Activated gamma-delta T cell treated with anti-CD3 and anti-CD28 coated beads, Interleukin-2, amount 50 U/mL, for 16 hours (primary cell): ENCODE results near the gene ITGB7.

Experiments used
- DNase-seq: peaks from one replicate; pipeline ENCODE4 v3.0.0-alpha.2; 2020; ENCODE audit warnings: low read depth

Gene ITGB7

DNA sequence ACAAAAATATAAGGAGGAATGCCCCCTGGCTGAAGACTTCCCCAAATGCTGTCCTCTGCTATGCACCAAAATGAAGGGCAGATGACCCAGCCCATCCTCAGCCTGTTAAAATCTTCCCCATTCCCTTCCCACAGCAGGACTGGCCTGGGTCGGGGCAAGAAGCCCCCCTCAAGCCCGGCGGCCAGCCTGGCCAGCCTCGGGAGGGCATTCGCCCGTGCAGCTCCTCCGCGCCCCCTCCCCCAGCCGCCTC, 24.5 kb upstream of the ITGB7 start:
- DNase-seq, result no peak

DNA sequence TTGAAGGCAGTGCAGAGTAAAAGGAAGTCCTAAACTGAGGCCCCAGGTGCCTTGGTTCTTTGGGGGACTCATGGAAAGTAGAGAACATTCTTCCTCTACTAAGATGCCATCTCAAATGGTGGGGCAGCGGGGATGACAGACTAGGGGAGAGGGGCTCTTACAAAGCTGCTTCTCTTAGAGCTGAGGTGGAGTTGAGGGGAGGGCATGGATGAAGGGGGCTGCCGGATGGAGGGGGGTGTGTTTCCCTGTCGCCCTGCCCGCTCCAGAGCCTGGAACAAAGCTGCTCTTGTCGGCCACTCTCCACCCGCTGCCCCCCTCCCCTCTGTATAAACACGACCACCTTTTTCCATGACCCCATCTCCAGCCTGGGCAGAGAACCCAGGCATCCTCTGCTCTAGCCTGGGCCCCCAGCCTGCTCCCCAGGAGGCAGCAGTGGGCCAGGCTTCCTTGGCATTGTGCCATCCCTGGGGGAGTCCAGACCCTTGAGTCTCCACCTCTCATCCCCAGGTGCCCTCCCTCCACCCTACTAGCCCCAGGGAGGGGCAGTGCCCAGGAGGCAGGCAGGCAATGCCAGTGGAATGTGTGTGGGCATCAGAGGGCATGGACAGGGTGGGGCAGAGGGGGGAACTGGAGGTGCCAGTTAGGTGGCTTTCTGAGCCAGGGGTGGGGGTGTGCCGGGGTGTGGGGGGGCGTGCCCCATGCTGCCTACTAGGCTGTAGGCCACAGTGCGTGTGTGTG, 23.2 kb upstream of the ITGB7 start:
- no peak for DNase-seq

DNA sequence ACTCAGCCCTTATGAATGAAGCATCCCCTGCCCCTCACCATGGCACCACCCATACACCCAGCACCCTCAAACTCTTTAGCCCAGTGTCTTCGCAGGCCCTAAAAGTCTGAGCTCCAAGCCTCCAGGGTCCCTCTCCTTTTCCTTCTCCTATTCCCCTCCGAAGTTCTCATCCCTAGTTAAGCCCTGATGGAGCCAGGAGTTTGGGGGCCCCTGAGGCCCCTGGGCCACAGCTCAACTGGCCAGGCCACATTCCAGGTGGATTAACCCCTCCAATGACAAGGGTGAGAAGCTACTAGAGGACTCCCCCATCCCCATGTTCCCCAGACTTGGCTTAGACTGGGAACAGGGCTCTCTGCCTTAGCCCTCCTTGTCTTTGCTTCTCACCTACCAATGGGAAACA, 22.4 kb upstream of the ITGB7 start:
- DNase-seq, result no peak

DNA sequence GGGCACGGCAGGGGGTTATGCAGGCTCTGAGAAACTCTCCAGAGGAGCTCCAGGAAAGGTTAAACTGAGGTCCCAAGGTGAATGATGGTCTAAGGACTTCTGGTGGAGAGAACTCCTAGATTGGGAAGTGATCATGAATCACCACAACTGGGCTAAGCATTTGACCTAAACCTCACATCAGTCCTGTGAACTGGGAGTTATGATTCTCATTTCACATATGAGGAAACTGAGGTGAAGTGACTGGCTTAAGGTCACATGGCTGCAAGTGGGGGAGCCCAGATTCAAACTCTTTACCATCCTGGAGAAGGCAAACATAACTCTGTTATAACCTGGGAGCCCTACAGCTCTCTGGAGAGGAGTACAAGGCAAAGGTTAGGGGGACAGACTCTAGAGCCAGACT, 20.8 kb upstream of the ITGB7 start:
- DNase-seq, result no peak

DNA sequence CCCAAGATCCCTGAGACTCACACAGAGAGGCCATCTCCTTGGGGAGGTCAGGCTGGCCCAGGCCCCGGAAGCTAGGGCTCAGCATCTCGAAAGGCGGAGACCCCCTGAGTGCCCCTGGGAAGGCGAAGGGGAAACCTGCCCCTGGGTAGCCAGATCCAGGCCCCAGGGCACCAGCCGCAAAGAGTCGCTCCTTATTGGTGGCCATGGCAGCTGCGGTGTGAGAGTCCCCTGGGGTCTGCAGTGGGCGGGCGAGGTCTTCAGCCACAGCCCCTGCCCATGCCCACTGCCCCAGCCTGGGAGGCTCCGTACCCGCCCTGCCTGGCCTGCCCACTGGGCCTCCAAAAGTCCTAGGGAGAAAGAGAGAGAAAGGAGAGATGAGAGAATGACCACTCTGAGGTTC, 20.3 kb upstream of the ITGB7 start:
- no peak for DNase-seq

DNA sequence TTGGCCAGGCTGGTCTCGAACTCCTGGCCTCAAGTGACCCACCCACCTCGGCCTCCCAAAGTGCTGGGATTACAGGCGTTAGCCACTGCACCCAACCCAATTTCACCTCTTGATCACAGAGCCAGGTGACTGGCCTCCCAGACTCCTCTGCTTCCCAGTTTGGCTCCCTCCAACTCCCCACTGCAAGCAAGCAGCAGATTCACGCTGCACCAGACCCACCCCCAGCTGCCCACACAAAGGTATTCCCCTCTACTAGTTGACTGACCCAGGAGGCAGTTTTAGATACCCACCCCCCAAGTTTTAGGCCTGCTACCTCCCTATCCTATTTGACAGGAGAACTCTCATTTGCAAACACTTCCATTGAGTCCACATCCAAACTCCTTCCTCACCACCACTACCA, 19.8 kb upstream of the ITGB7 start:
- DNase-seq, result no peak

DNA sequence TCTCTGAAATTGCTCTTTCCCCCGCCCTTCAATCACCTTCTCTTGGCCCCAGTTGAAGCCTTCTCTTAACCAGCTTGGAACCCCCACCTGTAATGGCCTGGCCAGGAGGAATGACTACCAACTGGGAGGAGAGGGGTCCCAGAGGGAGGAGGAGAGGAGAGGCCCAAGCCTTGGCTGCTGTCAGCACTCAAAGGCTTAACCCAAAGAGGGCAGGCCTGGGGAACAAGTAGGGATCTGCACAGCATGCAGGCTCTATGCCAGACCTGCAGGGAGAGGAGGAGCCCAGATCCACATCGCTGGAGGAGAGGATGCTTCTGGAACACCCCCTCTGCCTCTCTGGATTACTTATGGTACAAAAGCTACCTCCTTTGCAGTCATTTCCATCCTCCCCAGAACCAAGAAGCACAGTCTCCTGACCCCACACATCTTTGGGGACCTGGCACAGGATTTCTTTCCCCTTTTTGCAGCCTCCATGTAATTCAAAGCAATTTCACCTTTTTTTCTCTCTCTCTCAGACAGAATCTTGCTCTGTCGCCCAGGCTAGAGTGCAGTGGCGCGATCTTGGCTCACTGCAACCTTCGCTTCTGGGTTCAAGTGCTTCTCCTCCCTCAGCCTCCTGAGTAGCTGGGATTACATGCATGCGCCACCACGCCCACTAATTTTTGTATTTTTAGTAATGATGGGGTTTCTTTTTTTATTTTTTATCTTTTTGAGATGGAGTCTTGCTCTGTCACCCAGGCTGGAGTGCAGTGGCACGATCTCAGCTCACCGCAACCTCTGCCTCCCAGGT, 18.8 kb upstream of the ITGB7 start:
- DNase-seq, result no peak

DNA sequence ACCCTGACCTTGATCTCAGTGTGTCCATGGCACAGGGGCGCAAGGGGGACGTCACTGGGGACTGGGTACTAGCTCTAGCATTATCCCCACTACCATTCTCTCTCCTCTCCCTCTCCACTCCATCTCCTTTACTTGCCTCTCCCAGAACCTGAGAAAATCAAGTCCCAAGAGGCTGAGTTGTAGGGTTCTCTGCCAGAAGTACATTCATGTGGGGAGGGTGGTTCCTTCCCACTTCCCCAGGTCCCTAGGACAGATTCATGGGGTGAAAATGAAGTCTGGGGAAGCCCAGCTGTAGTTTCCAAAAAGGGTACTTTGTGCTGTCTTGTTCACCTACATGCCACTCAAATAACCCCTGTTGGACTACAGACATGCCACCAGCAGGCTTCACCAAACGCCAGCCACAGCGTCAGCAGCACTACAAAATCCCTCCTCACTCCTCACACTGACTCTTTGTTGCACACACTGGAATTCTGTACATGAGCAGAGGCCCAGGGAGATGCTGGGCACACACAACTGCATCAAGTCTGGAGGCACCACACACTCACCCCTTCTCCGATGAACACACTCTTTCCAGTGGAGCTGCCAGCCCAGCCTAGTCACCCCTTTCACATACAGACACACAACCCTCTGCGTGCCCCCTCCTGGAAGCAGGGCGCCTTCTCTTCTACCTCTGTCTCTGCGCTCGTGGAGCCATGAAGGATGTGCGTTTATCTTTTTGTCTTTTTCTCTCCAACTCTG, 18.0 kb upstream of the ITGB7 start:
- no peak for DNase-seq

DNA sequence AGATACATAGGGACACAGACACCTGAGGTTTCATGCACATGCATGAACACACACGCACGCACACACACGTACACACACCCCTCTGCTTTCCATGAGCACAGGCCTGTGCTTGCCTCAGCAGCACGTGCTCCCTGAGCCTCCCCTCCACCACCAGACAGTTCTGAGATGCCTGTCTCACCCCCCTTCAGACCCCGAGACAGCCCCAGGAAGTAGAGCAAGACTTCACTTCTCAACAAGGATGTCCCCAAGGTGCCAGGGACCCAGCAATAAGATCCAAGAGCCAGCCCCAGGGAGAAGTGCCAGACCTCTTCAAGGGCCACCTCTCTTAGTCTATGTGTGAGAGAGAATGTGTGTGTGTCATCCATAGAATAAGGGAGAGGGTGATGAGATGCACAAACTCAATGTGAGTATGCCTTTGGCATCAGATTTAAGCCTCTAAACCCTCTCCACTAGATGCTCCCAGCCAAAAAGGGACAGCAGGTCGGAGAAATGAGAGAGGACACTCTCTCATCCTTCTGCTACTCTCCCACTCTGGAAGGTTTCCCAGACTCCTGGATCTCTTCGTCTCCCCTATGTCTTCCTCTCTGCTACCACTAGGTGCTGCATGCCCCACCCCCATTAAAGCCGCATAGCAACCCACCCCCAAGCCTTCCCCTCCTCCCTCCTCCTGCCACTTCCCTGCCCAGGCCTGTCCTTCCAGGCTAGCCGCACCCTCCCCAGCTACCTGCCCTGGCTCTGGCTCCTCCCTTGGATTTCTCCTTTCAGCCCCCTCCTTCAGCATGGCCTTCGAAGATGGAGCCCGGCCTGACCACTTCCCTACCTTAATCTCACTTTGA, 17.2 kb upstream of the ITGB7 start:
- DNase-seq, result no peak

DNA sequence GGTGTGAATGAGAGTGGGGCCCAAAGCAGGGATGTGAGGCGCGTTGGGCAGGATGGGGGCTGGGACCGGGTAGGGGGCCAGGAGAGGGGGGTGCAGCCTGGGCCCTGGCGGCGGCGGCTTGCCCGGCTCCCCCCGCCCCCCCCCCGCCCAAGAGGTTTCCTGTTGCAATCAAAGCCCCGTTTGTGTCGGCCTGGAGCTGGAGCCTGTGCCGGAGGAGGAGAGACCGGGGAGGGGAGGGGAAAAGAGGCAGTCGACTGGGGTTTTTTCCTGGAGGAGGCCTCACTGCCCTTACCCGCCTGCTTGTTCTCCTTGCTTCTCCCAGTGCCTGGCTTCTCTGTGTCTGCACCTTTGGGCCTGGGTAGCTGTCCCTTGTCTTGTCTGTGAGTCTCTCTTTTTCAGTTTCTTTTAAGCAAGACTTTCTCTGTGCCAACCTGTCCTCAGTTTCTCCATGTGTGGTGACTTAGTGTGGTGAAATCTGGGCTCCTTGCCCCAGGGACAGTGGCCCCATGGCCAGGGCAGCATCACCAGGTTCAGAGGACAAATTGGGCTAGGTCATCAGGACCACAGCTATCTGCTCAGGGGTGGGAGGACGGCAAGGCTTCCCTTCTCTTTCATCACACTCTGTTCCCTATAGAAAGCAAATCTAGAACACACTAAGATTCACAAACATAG, 16.5 kb upstream of the ITGB7 start:
- no peak for DNase-seq

DNA sequence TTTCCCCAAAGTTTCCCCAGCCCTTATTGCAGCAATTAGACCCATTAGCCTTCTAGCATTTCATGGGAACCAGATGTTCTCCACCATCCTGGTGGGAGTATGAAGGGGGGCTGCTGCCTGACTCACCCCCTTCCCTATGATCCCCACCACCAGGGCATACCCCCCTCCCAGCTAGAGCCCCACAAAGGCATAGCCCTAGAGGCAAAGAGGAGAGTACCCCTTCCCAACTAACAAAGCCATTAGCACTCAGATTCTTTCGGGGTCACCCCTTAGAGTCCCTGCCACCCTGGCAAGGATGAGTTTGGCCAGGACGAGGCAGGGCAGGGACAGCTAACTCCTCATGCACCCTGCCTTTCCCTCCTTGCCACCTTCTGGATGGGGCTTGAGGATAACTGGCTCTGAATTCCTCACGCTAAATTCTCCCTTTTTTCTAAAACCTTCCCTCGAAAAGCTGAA, 15.8 kb upstream of the ITGB7 start:
- DNase-seq, result no peak

DNA sequence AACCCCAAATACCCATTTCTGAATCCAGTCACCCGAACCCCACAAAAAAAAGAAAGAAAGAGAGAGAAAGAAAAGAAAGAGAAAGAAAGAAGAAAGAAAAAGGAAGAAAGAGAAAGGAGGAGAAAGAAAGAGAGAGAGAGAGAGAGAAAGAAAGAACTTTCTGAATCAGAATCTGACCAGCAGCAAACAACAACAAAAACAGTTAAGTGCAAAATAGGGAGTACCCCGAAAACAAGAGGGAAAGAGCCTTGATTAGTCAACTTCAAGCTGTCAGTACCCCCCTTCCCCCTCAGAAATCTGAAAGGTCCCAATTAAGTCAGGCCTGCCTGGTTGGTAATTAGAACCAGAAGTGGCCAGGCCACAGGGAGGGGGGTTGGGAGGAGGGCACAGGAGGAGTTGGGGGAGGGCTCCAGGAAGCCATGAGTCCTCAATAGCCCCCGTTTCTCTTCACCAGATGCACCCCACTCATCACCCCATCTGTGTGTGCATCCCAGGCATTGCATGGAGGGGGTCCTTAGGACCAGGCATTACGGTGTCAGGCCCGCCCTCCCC, 15.2 kb upstream of the ITGB7 start:
- no peak for DNase-seq

DNA sequence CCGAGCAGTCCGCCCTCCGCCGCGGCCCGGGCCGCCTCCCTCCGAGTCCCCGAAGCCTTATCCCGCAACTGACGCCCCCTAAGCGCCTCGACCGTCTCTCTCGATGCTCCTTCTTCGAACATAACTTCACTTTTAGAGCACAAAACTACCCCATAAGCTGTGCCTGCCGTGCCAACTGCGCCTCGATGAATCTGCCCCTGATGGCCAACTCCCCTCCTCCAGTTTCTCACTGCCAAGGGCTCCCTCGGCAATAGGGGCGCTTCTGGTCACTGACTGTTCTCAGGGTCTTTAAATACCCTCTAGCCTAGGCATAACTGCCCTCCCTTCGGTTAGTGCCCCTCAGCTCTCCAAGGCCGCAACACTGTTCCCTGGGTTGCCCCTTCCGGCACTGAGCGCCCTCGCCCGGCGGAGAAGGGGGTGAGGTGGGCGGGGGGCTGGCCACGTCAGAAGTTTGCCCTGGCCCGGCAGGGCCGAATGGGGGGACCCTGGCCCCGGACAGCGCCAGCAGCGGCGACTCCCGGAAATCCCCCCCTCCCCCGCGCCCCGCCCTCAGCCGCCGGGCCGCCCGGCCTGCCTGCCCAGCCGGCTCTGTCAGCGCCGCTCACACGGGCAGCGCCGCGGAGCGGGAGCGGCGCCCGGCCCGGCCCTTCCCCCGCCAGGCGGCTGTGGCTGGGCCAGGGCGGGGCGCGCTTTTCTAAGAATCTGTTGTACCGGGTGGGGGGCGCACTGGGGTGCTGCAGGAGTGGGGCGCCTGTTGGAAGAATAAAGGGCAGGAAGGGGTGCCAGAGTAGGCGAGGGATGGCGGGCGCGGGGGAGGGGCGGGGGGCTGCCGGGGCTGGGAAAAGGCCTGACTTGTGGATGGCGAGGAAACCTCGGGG, 14.4 kb upstream of the ITGB7 start:
- no peak for DNase-seq

DNA sequence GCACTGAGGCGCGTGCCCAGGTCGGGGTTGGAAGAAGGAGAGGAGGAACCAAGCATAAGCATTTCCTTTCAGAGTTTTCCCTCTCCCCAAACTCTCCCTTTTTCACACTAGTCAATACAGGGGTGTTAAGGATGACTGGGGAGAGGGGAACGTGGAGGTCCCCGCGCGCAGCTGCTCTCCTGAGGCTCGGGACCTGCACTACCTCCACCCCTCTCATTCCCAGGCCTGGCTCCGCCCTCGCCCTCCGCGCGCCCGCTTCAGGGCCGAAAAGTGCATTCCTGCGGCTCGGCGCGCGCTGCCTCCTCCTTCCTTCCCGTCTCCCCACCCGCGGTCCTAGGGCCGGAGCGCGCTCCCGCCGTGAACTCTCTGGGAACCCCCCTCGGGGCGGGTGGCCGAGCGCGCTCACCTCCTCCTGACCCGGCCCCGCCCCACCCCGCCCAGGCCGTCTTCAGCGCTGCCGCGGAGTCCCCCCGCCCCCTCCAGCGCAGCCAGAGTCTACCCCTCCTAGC, 13.7 kb upstream of the ITGB7 start:
- DNase-seq, result peak; percentile 78

DNA sequence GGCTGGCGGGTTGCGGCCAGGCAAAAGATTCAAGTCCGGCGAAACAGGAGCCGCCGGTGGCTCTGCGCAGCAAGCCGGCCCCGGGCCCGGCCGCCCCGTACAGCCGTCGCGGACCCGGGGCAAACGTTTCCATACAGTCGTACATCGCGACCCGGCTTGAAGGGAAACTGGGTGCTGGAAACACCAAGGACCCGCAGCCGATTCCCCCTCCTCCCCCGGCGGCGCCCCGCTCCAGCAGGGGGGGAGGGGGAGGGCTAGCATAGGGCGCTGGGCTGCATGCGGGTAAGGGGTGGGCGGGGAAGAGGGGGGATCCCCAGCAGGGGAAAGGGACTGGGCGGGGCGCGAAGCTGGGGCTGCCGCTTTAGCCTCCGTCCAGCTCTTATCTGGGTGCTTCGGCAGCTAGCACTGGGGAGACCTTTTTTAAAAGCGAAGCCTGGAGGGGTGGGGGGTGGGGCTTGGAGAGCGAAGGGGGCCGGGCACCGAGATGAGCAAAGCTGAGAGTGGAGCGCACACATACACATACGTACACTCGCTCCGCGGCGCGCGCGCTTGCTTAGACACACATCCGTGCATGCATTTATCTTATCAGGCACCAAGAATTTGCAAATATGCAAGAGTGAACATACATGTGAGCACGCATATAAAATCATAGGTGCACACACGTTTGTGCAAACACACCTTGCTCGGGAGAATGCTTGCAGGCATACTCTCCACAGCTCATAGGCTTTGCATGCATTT, 13.1 kb upstream of the ITGB7 start:
- DNase-seq, result peak; percentile 62

DNA sequence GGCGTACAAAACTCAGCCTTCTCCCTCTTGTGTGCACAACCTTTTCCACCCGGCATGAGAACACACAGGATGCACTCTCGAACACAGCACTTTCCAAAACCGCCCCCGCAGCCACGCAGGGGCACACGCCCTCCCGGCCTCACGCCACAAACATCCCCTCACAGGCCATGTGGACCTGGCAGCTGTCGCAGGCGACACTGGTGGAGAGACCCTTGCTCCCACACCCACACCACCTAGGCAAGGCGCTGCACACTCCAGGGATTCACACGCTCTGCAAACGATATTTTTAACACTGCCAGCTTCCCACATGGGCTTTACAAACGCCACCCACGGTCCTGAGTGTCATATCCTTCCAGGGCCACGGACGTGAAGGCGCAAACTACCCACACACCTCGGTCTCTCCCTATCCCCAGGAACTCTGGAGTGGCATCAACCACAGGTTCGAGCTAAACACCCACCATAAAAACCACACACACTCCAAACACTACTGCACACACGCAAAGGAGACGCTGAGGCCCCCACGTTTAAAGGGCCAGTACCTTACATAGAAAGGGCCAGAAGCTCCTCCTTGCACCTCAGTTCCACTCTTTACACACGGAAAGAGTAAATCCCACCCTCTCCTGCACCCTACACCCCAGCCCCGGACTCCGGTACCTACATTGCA, 12.4 kb upstream of the ITGB7 start:
- peak; percentile 70 for DNase-seq

DNA sequence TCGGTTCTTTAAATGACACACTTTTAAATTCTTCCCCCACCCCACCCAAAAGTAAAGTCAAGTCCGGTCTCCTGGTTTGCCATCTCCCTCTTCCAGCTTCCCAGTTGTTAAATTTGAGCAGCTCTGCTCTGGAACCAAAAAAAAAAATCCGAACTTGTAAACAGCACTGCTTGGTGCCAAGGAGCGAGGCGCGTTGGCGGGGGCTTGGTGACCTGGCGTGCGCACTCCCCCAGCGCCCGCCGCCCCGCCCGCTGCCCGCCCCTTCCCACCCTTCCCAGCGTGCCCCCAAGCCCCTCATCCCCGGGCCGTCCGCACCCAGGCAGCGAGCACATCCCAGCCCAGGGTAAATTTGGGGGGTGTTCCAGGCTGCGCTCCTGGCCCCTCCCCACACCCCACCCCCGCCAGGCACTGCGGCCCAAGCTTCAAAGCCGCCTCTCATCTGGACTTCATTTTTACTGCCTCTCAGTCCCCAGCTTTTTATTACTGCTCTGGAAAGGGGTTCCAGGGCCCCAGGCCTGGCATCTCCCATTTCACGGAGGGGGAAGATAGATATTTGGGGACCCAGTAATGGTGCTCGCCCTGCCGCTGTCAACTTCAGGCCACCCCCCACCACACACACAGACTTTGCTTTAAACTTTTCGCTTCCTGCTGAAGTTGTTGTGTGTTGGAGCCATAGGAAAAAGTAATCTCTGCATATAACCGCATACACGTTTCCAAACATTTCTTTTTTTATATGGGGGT, 11.7 kb upstream of the ITGB7 start:
- no peak for DNase-seq

DNA sequence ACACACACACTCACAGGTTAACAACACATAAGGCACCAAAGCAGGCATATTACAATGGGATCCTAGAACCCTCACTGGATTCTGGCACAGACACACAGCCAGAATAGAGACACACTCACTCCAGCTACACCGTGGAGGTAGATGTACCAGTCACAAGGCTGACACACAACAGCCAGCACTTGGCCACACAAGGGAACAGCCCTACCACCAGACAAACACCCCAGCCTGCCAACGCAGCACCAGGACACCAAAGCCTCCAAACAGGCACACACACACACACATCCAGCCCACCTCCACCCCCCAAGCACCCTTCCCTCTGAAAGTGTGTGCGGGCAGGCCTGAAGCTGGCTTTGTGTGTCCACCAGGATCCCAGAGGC, 10.9 kb upstream of the ITGB7 start:
- DNase-seq, result no peak
